GM19463 (cell line): ENCODE results near the gene ZSWIM3.
A peak's percentile ranks its signal among the peaks of the same experiment; 100 is the strongest.

ENCODE experiments used
- ATAC-seq: cut with Tn5 transposase; IDR thresholded peaks from one replicate; pipeline ENCODE4 v1.9.1; 2021; ENCODE audit warnings: mild to moderate bottlenecking, moderate library complexity; ENCODE audit not compliant: unreplicated experiment

The ZSWIM3 gene

DNA sequence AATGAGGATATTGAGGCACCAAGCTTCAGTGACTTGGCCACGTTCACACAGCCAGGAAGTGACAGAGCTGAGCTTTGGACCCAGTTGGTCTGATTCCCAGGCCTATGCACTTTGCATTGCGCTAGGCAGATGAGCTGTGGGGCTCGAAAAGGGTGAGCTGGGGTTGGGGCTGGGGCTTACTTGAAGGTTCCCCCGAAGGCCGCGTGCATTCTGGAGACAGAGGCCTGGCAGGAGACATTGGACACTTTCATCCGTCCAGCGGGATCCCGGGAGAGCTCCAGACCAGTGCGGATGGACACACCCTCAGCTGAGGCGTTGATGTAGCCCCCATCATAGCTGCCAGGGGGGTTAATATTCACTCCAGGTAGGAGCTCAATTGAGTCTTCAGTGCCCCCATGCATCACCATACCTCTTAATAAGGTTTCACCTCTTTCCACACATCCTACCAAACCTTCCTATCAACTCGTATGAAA, 52.0 kb downstream of the ZSWIM3 start:
- ATAC-seq: no peak

DNA sequence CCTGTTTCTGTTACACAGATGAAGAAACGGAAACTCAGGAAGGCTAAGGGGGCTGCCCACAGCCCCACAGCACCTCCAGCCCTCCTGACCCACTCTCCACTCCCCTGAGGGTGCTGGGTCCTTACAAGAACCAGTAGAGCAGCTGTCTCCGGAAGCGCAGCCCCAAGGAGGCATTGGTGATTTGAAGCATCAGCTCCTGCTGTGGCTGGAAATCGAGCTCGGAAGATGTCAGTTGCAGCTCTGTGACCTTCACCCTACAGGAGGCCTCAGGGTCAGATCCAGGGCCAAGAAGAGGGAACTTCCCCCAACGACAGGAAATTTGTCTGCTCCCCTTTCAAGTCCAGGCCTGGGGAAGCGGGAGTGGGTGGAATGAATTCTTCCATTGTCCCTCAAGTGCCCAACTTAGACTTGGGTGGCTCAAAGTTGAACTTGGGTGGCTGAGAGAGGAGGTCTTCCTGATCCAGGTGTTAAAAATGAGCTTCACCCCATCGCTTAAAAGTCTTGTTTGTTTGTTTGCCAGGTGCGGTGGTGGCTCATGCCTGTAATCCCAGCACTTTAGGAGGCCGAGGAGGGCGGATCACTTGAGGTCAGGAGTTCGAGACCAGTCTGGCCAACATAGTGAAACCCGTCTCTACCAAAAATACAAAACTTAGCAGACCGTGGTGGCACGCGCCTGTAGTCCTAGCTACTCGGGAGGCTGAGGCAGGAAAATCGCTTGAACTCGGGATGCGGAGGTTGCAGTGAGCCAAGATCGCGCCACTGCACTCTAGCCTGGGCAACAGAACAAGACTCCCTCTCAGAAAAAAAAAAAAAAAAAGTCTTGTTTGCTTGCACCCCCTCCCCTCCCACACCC, 52.6 kb downstream of the ZSWIM3 start:
- no peak for ATAC-seq

DNA sequence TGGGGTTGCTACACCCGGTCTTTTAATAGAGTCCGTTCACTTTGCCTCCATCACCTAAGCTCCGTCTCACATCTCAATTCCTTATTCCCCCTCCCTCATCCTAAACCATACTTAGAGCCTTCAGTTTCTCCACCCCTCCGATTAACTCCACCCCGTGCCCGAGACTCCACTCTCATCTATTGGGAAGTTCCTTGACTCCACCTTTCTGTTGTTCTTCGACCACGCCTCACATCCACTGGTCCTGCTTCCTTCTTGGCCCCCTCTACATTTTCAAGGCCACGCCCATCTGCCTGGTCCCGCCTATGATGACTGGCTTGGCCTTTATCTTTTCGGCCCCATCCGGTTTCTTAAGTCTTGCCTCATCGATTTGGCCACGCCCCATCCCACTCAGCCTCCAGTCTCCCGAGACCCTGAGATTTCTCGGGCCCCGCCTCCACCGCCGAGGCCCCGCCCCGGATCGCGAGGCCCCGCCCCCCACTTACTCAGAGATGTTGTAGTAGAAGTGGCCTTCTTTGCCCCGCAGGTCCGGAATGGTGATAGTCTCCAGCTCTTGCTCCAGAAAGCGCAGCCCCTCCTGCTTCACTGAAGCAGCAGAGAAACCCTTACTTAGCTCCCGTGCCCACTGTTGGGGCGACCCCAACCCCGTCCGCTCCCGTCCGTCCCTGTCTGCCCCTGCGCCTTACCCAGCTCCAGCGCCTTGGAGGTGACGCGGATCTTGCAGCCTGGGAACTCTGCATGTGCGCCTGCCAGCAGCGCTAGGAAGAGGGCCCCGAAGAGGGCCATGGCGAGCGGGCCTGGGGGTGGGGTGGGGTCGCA, 53.5 kb downstream of the ZSWIM3 start:
- peak; percentile 85 for ATAC-seq

DNA sequence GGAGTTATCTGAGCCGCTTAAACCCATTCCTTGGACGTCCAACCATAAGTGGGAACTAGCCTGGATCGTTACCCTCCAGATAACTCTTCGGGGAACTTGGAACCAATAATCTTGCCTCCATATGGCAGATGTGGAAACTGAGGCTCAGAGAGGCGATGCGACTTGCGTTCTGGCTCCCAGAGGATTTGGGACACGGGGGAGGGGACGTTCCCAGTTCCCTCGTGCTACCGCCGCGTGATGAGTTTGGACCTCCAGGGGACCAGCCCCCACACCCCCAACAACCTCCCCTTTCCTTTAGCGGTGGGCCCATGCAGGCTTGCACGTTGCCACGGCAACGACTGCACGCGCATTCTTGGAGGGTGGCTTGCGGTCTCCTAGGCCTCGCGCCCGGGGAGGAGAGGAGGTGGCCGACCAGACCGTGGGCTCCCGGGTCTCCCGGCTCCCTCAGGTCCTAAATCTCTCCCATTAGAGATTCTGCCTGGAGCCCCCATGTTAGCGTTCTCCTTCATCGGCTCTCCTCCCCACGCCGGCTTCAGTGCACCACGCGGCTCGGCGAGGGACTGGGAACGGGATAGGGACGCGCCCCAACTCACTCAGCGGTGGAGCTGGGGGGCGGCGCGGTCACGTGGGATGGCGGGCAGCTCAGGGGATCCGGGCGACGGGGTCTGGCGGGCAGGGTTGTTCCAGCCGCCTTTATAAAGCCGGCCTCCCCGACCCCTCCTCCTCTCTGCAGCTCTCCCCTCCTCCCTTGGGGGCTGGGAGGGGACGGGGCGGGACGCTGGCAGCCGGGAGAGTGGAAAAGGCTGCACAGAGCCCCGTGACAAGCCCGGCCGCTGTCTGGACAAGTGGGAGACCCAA, 54.3 kb downstream of the ZSWIM3 start, which contains the start of gene PLTP:
TSS of gene PLTP (minus strand) at position 670 of the 858 bp plus-strand sequence. CDS start 703 bp downstream, outside the sequence.
- ATAC-seq: no peak

DNA sequence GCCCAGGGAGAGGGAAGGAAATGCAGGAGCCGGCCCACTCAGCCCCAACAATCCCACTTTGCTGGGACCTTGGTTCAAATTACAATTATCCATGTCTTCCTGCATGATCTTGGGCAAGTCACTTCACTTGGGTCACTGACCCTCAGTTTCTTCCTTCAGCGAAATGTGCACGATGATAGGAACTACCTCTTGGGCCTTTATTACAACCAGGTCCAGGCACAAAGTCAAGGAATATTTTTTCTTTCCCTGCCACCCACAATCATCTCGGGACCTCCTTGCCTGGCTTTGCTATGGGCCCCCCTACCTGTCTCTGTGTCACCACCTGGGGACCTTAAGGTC, 54.9 kb downstream of the ZSWIM3 start:
- ATAC-seq: no peak

DNA sequence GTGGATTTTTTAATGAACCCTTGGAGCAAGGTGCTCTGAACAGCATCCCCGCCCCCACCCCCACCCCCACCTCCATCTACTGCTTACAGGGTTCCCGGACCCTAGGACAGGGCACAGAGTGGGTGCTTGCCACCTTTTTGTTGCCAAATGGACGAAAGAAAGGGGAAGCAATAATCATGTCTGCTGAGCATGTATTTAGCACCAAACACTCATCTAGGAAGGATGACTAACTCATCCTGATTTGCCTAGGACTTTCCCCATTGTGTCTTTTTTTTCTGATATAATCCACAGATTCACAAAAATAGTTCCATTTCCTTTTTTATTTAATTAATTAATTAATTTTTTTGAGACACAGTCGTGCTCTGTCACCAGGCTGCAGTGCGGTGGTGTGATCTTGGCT, 55.7 kb downstream of the ZSWIM3 start:
- no peak for ATAC-seq

DNA sequence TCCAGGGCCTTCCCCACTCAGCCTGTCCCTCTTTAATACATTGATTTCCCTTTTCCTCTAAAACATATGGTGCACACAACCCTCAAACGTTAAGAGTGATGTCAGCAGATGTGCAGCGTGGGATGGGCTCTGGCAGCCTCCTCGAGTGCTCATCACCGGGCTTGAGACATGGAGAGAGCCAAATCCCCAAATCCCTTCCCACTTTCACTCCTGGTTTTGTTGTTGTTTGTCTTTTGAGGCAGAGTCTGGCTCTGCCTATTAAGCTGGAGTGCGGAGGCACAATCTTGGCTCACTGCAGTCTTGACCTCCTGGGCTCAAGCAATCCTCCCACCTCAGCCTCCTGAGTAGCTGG, 60.4 kb downstream of the ZSWIM3 start:
- no peak for ATAC-seq

DNA sequence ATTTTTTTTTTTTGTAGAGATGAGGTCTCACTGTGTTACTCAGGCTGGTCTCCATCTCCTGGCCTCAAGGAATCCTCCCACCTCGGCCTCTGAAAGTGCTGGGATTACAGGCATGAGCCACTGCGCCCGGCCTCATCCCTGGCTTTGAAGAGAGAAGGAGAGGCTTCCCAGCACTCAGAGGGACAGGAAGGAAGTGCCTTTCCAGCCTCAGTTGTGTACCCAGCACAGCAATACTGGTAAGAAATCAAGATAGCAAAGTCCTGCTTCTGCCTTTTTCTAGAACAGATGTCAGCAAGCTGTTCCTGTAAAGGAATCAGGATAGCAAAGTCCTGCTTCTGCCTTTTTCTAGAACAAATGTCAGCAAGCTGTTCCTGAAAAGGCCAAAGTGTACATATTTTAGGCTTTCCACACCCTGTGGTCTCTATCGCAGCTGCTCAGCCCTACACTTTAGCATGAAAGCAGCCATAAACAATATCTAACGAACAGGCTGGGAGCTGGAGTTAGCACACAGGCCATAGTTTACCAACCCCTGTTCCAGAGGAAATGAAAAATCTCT, 60.8 kb downstream of the ZSWIM3 start:
- no peak for ATAC-seq

DNA sequence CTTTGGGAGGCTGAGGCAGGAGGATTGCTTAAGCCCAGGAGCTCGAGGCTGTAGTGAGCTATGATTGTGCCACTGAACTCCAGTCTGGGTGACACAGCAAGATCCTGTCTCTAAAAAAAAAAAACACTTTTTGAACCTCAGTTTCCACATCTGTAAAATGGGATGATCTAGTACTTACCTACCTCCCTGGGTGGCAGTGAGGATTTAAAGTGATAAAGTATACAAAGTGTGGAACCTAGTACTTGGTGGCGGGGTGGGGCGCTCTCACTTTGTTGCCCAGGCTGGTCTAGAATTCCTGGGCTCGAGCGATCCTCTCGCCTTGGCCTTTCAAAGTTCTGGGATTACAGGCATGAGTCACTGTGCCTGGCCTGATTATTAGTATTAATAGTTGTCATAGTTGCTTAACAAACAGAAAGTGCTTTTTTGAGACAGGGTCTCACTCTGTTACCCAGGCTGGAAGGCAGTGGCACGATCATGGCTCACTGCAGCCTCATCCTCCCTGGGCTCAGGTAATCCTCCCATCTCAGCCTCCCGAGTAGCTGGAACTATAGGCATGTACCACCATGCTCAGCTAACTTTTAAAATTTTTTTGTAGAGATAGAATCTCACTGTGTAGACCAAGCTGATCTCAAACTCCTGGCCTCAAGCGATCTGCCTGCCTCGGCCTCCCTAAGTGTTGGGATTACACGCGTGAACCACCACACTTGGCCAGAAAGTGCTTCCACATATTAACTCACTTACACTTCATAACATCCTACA, 61.5 kb downstream of the ZSWIM3 start:
- ATAC-seq: no peak

DNA sequence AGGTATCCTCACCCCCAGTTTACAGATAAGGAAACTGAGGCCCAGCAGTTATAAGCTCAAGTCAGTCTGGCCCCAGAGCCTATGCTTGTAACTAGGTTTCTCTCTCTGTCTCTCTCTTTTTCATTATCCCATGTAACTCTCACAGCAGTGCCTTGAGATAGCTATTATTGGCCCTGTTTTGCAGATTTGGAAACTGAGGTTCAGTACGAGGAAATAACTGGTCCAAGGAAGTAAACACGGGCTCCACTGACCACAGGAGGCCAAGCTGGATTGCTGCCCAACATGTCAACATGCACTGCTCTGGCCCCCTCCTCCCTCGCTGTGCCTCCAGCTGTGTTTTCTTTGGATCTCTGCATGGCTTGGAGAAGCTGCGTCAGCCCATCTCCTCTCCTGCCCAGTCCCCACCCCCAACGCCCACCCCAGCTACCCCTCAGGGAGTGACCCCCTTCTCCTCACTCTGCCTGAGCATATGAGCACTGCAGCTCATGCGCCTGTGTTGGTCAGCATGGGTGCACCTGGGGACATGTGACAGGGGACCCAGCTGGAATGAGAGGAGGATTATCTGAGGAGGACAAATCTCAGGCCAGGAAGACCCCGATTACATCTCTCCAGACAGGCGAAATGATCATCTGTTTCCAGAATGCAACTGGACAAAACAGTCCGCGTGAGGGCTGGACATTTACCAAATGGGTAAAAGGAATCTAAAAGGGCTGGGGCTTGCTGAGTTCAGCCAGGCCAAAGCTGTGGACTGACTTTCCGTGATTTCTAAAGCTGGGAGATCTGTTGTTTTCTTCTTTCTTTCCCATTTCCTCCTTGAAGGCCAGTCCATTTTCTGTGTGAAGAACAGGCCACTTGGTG, 62.4 kb downstream of the ZSWIM3 start:
- no peak for ATAC-seq

DNA sequence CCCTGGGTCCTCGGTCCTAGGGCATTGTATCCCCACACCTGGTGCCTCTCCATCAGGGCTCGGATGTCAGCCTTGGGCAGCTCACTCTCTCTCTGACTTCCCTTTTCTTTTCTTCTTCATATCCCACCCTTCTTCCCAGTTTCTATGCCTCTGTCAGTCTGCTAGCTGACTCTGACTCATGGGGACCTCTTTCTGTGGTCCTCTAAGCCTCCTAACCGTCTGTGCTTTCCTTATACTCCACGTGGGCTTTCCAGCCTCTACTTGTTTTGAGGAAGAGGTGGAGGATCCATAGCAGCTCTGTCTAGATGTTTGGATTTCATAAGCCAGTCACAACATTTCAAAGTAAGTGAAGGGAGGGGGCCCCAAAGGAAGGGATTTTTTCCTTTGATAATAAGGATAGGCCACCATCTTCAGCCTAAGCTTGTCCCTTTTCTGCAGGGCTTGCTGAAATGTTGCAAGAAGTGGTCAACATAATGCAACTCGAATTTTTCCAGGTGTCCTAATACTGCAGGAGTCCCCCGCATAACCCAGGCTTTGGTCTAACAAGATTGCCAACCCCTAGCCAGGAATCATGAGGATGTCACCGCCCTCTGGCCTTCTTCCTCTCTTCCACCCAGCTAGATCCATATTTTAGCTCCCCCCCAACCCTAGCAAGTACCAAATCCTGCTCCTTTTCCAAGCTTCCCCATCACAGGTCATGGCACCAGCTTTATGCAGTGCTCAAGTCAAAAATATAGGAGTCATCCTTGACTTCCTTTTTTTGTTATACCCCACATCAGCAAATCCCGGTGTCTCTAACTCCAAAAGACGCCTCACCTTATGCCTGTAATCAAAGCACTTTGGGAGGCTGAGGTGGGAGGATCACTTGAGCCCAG, 63.3 kb downstream of the ZSWIM3 start:
- ATAC-seq: no peak

DNA sequence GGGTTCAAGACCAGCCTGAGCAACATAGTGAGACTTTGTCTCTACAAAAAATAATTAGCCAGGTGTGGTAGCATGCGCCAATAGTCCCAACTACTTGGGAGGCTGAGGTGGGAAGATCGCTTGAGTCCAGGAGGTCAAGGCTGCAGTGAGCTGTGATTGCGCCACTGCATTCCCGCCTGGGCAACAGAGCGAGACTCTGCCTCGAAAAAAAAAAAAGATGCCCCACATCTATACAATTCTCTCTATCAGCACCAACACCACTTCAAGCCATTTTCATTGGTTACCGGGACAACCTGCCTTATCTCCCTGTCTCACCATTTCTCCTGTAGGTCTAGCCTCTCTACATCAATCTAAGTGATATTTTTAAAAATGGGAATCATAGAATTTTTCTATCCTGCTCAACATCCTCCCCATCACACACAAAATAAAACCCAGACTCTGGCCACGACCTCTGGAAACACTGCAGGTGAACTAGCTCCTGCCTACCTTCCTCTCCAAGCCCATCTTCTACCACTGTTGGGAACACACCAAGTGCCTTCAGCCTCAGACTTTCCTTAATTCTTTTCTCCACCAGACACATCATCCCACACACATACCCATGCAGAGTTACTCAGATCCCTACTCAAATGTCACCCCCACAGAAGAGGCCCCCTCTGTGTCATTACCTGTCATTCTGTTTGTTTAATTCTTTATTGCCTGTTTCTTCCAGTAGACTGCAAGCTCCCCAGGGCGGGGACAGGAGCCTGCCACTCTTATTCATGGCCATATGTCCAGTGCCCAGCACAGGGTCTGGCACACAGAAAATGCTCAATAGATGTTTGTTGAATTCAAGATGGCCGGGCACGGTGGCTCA, 64.1 kb downstream of the ZSWIM3 start:
- ATAC-seq: no peak

DNA sequence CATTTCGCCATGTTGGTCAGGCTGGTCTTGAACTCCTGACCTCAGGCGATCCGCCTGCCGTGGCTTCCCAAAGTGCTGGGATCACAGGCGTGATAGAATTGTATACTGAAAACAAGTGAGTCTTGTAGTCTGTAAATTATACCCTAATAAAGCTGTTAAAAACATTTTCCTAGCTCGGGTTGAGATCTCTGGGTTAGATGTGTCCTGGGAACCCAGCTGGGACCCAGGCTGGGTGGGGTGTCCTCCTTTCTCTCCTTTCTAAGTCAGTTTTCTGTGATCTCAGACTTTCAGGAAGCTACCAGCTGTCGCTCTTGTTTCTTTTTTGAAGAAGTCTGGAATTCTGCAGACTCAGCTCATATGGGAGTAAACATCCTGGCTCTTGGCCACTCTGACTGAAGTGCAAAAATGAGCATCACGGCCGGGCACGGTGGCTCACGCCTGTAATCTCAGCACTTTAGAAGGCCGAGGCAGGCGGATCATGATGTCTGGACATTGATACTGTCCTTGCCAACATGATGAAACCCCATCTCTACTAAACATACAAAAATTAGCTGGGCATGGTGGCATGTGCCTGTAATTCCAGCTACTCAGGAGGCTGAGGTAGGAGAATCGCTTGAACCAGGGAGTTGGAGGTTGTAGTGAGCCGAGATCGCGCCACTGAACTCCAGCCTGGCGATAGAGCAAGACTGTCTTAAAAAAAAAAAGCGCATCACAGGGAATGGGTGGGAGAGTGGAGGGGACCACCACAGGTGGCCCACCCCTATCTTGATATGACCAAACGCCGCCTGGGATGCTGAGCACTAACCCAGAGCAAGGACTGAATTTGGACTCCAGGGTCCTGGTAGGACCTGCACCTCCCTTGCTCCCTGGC, 67.2 kb downstream of the ZSWIM3 start:
- ATAC-seq: no peak

DNA sequence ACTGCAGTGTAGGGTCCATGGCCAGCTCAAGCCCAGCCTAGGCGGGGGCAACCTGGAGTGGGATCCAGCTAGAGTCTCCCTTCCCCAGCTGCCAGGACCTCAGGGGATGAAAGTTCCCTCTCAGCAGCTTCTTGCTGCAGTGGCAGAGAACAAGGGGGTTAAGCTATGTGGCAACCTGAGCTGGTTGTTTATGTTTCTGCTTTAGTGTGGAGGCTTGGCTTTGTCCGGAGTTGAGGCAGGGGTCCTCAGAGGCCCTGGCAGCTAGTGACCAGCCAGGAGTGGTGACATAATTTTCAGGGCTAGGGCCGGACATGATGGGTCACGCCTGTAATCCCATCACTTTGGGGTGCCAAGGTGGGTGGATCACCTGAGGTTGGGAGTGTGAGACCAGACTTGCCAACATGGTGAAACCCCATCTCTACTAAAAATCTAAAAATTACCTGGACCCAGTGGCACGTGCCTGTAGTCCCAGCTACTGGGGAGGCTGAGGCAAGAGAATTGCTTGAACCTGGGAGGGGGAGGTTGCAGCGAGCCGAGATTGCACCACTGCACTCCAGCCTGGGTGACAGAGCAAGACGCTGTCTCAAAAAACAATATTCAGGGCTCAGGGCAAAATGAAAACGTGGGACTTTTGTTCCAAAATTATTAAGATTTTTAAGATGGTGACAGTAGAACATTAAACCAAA, 68.5 kb downstream of the ZSWIM3 start:
- no peak for ATAC-seq

DNA sequence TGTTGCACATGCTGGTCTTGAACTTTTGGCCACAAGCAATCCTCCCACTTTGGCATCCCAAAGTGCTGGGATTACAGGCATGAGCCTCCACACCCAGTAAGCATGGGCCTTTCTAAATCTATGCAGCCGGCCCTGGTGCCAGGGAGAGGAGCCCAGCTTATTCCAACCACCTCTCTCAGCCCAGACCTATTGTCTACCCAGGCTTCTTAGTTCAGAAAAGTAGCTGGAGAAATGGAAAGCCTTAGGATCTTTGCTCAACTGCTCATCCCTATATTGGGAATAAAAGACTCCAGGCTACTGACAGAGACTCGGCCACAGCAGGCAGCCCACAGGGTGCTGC, 69.3 kb downstream of the ZSWIM3 start:
- ATAC-seq: no peak
